HEK293 (cell line): ENCODE results near the gene HABP4.

Experiments used
- CTCF ChIA-PET: fragments of 350-600 bp; formaldehyde crosslinking; extraction: SDS; loops from one replicate; lab custom pipeline; 2021; ENCODE audit warnings: antibody characterized with exemption; lab: Yijun Ruan, JAX
- POLR2A ChIA-PET: fragments of 300-600 bp; formaldehyde crosslinking; extraction: SDS; loops from one replicate; lab custom pipeline; 2020; ENCODE audit warnings: antibody characterized with exemption, inconsistent platforms; lab: Yijun Ruan, JAX
- H3K27ac ChIP-seq: fragments of 200-500 bp; sonication (Bioruptor generic); 2 replicates; pipeline ENCODE4 v1.5.1; 2014; ENCODE audit warnings: low read depth, low read length, control low read depth, inconsistent platforms; ENCODE audit errors: extremely low read depth
- H3K36me3 ChIP-seq, 2 experiments: fragments of 200-500 bp in 1 of 2; sonication (Bioruptor generic) in 1 of 2; 1 replicate in 1 of 2; 2 replicates in 1 of 2; pipeline ENCODE4 v1.5.1; 2014 to 2017; ENCODE audit warnings: inconsistent platforms in 2 of 2, low read length in 2 of 2; ENCODE audit not compliant: control insufficient read depth in 2 of 2, insufficient read depth in 1 of 2
- H3K4me1 ChIP-seq: fragments of 200-500 bp; sonication (Bioruptor generic); 2 replicates; pipeline ENCODE4 v1.5.1; 2014; ENCODE audit warnings: mild to moderate bottlenecking, low read length, inconsistent platforms; ENCODE audit not compliant: control insufficient read depth, insufficient read depth
- H3K4me3 ChIP-seq: 2 replicates; pipeline ENCODE4 v1.5.1; 2011; ENCODE audit warnings: low read depth, mild to moderate bottlenecking, control low read depth, low read length, moderate library complexity
- H3K9me3 ChIP-seq: fragments of 200-500 bp; sonication (Bioruptor generic); 2 replicates; pipeline ENCODE4 v1.5.1; 2014; ENCODE audit warnings: low read depth, low read length, inconsistent platforms; ENCODE audit not compliant: control insufficient read depth, insufficient read depth
- GLI2 ChIP-seq: fragments of 450-650 bp; formaldehyde crosslinking; IDR thresholded peaks from 2 replicates; pipeline ENCODE4; 2017; ENCODE audit warnings: missing biosample characterization, missing genetic modification characterization, low read depth, borderline replicate concordance
- KLF7 ChIP-seq: fragments of 450-650 bp; formaldehyde crosslinking; IDR thresholded peaks from 2 replicates; pipeline ENCODE4 v1.5.1; 2016; ENCODE audit warnings: missing biosample characterization, missing genetic modification characterization, borderline replicate concordance
- PRDM6 ChIP-seq: fragments of 450-650 bp; formaldehyde crosslinking; IDR thresholded peaks from 2 replicates; pipeline ENCODE4 v1.5.1; 2017; ENCODE audit warnings: missing biosample characterization, missing genetic modification characterization
- REPIN1 ChIP-seq: fragments of 450-650 bp; formaldehyde crosslinking; IDR thresholded peaks from 2 replicates; pipeline ENCODE4 v1.5.1; 2017; ENCODE audit warnings: missing biosample characterization, missing genetic modification characterization, low read depth
- TCF7L2 ChIP-seq: IDR thresholded peaks from 2 replicates; pipeline ENCODE4 v1.6.1; 2011; ENCODE audit warnings: low read depth, mild to moderate bottlenecking, inconsistent platforms, low read length, moderate library complexity, borderline replicate concordance
- ZEB2 ChIP-seq: fragments of 450-650 bp; formaldehyde crosslinking; IDR thresholded peaks from 2 replicates; pipeline ENCODE4 v1.5.1; 2016; ENCODE audit warnings: missing biosample characterization, missing genetic modification characterization
- ZIC2 ChIP-seq: fragments of 450-650 bp; formaldehyde crosslinking; IDR thresholded peaks from 2 replicates; pipeline ENCODE4 v1.5.1; 2016; ENCODE audit warnings: missing biosample characterization, missing genetic modification characterization
- ZNF112 ChIP-seq: fragments of 450-650 bp; formaldehyde crosslinking; IDR thresholded peaks from 2 replicates; pipeline ENCODE4 v1.5.0; 2017; ENCODE audit warnings: missing biosample characterization, missing genetic modification characterization
- ZNF121 ChIP-seq: fragments of 450-650 bp; formaldehyde crosslinking; IDR thresholded peaks from 2 replicates; pipeline ENCODE4 v1.5.1; 2016; ENCODE audit warnings: missing biosample characterization, missing genetic modification characterization
- ZNF211 ChIP-seq: fragments of 450-650 bp; formaldehyde crosslinking; IDR thresholded peaks from 2 replicates; pipeline ENCODE4 v1.5.1; 2016; ENCODE audit warnings: low read depth, missing biosample characterization, missing genetic modification characterization
- ZNF26 ChIP-seq: fragments of 450-650 bp; formaldehyde crosslinking; IDR thresholded peaks from 2 replicates; pipeline ENCODE4 v1.5.1; 2016; ENCODE audit warnings: missing biosample characterization, missing genetic modification characterization
- ZNF398 ChIP-seq: fragments of 450-650 bp; formaldehyde crosslinking; IDR thresholded peaks from 2 replicates; pipeline ENCODE4 v1.5.1; 2017; ENCODE audit warnings: missing biosample characterization, missing genetic modification characterization
- ZNF423 ChIP-seq: fragments of 450-650 bp; formaldehyde crosslinking; IDR thresholded peaks from 2 replicates; pipeline ENCODE4 v1.5.1; 2016; ENCODE audit warnings: missing biosample characterization, missing genetic modification characterization
- ZNF449 ChIP-seq: fragments of 450-650 bp; formaldehyde crosslinking; IDR thresholded peaks from 2 replicates; pipeline ENCODE4 v1.5.1; 2017; ENCODE audit warnings: missing biosample characterization, mild to moderate bottlenecking, missing genetic modification characterization, moderate library complexity
- ZNF488 ChIP-seq: fragments of 450-650 bp; formaldehyde crosslinking; IDR thresholded peaks from 2 replicates; pipeline ENCODE4 v1.5.1; 2016; ENCODE audit warnings: missing biosample characterization, missing genetic modification characterization
- ZNF548 ChIP-seq: fragments of 450-650 bp; formaldehyde crosslinking; IDR thresholded peaks from 2 replicates; pipeline ENCODE4 v1.5.1; 2016; ENCODE audit warnings: missing biosample characterization, missing genetic modification characterization
- ZNF555 ChIP-seq: fragments of 450-650 bp; formaldehyde crosslinking; conservative IDR thresholded peaks from 2 replicates; pipeline ENCODE4 v1.5.1; 2017; ENCODE audit warnings: missing biosample characterization, mild to moderate bottlenecking, missing genetic modification characterization, inconsistent platforms
- ZNF600 ChIP-seq: fragments of 450-650 bp; formaldehyde crosslinking; IDR thresholded peaks from 2 replicates; pipeline ENCODE4 v1.5.1; 2016; ENCODE audit warnings: missing biosample characterization, missing genetic modification characterization
- ZNF664 ChIP-seq: fragments of 450-650 bp; formaldehyde crosslinking; IDR thresholded peaks from 2 replicates; pipeline ENCODE4 v1.5.1; 2016; ENCODE audit warnings: missing biosample characterization, missing genetic modification characterization
- ZNF701 ChIP-seq: fragments of 450-650 bp; formaldehyde crosslinking; IDR thresholded peaks from 2 replicates; pipeline ENCODE4 v1.5.1; 2016; ENCODE audit warnings: missing biosample characterization, missing genetic modification characterization

Gene HABP4

GRCh38 chr9:96512240-96512639 is 62.3 kb downstream of the HABP4 start:
- POLR2A ChIA-PET: no interaction called here
- peaks cover 0 to 41% of the 10 kb centered on the region in 2 experiments; a peak in 2 of 3 replicates for H3K36me3 ChIP-seq
- H3K4me3 ChIP-seq: no peak overlapping the region
- H3K9me3 ChIP-seq: no peaks in the 10 kb centered on the region
- no peak for TF ChIP-seq ZNF488 (tag by site-specific recombination)
- no peak for TF ChIP-seq PRDM6 (tag by site-specific recombination)
- TF ChIP-seq ZNF548 (tag by site-specific recombination): no peak
- TF ChIP-seq ZNF600 (tag by site-specific recombination): no peak
- TF ChIP-seq ZNF121: peak; percentile 70; the same call in 1 of the 2 replicates
- no peak overlapping the region for H3K27ac ChIP-seq
- no peaks in the 10 kb centered on the region for H3K4me1 ChIP-seq
- CTCF ChIA-PET: interaction anchor here (0.7 kb wide), 1 partner anchor 245 kb away, joined by 3 read pairs; no protein-coding TSS in a partner anchor

- no peak overlapping the region for H3K27ac ChIP-seq
- no peak for TF ChIP-seq ZNF211 (tag by site-specific recombination)
- no peak for TF ChIP-seq ZNF555 (tag by site-specific recombination)
- TF ChIP-seq ZNF398: no peak
- no peak for TF ChIP-seq GLI2
- TF ChIP-seq ZNF423: no peak
- no peak for TF ChIP-seq ZNF701 (tag by site-specific recombination)
- TF ChIP-seq TCF7L2: no peak
- TF ChIP-seq ZNF112: no peak
- no peak for TF ChIP-seq ZIC2 (tag by site-specific recombination)
- TF ChIP-seq KLF7: no peak
- no peak for TF ChIP-seq ZNF449
- TF ChIP-seq ZNF26 (tag by site-specific recombination): no peak
- no peak for TF ChIP-seq ZEB2 (tag by site-specific recombination)
- no peak for TF ChIP-seq ZNF664
- TF ChIP-seq REPIN1: no peak
- ChIA-PET CTCF (interaction anchor here (0.6 kb wide), 1 partner anchor 654 kb away, joined by 7 read pairs; no protein-coding TSS in a partner anchor), POLR2A (no interaction called here)
- no peak overlapping the region for H3K4me3 ChIP-seq
- H3K4me1 ChIP-seq: no peaks in the 10 kb centered on the region
- H3K9me3 ChIP-seq: no peaks in the 10 kb centered on the region
- H3K36me3 ChIP-seq: peaks cover 0 to 37% of the 10 kb centered on the region in 2 experiments; a peak in 2 of 3 replicates
Measured at GRCh38 chr9:96513622-96514021, 63.7 kb downstream of the HABP4 start.
